H1 (cell line): ENCODE data around the gene VRK2. TPM values are rescaled to one million over a fixed set of nuclear protein-coding genes. Genes with fewer than 3 reads are reported as not detected.

ENCODE experiments used
- CTCF ChIA-PET: fragments of 300-600 bp; sonication (Branson Sonifier 250); formaldehyde crosslinking; loops from one replicate; lab custom pipeline; 2021; ENCODE audit not compliant: partially characterized antibody; lab: Charles Lee
- POLR2A ChIA-PET: fragments of 300-600 bp; sonication (Branson Sonifier 250); formaldehyde crosslinking; loops from one replicate; lab custom pipeline; 2021; ENCODE audit warnings: inconsistent platforms; ENCODE audit not compliant: partially characterized antibody; lab: Charles Lee
- DNase-seq, 2 experiments: peaks; one replicate each; pipeline versions ENCODE4 v3.0.0 to v3.0.0-alpha.2; 2010 to 2022; ENCODE audit warnings: low spot score in 2 of 2, low read depth in 1 of 2, mixed read lengths in 1 of 2
- FAIRE-seq: peaks from 2 replicates; lab custom pipeline; 2011; peaks lifted over from hg19 to GRCh38; lab: Jason Lieb, UNC
- H2AFZ ChIP-seq: 2 replicates; pipeline ENCODE4 v1.8.1; 2012; ENCODE audit warnings: low read length, inconsistent platforms
- H2AK5ac ChIP-seq: 2 replicates; pipeline ENCODE4 v1.6.1; 2013; ENCODE audit warnings: low read depth, low read length
- H2BK120ac ChIP-seq: replicated peaks from 2 replicates; pipeline ENCODE3; 2013; ENCODE audit warnings: low read depth, low read length, inconsistent platforms
- H2BK12ac ChIP-seq: 2 replicates; pipeline ENCODE4 v1.6.1; 2013; ENCODE audit warnings: low read depth, low read length
- H2BK15ac ChIP-seq: 2 replicates; pipeline ENCODE4 v1.6.1; 2013; ENCODE audit warnings: low read length
- H2BK20ac ChIP-seq: 2 replicates; pipeline ENCODE4 v1.6.1; 2013; ENCODE audit warnings: low read length
- H2BK5ac ChIP-seq: 2 replicates; pipeline ENCODE4 v1.6.1; 2013; ENCODE audit warnings: low read depth, low read length
- H3K14ac ChIP-seq: 2 replicates; pipeline ENCODE4 v1.6.1; 2013; ENCODE audit warnings: inconsistent platforms; ENCODE audit not compliant: insufficient read length
- H3K18ac ChIP-seq: 2 replicates; pipeline ENCODE4 v1.6.1; 2013; ENCODE audit warnings: low read length; ENCODE audit errors: extremely low read depth
- H3K23ac ChIP-seq: 2 replicates; pipeline ENCODE4 v1.6.1; 2013; ENCODE audit warnings: inconsistent platforms; ENCODE audit not compliant: insufficient read length
- H3K23me2 ChIP-seq: 2 replicates; pipeline ENCODE4 v1.6.1; 2013; ENCODE audit warnings: low read depth, low read length
- H3K27ac ChIP-seq: 2 replicates; pipeline ENCODE4 v1.6.1; 2011; ENCODE audit warnings: low read depth, low read length, inconsistent platforms
- H3K27me3 ChIP-seq, 4 experiments: replicated peaks in 1 of 4; 1 replicate in 1 of 4; 2 replicates in 3 of 4; pipeline versions ENCODE4 v1.6.1 to v1.8.1; 2011 to 2013; ENCODE audit warnings: low read length in 3 of 4, mild to moderate bottlenecking in 3 of 4, inconsistent platforms in 2 of 4, mixed read lengths in 2 of 4, moderate library complexity in 1 of 4; ENCODE audit not compliant: control insufficient read depth in 3 of 4, insufficient read depth in 3 of 4; ENCODE audit errors: extremely low read depth in 1 of 4
- H3K36me3 ChIP-seq, 4 experiments: 2 replicates each; pipeline versions ENCODE4 v1.6.1 to v1.8.1; 2011 to 2013; ENCODE audit warnings: mild to moderate bottlenecking in 4 of 4, low read length in 3 of 4, moderate library complexity in 2 of 4, control low read depth in 1 of 4, inconsistent platforms in 1 of 4; ENCODE audit not compliant: insufficient read depth in 4 of 4, control insufficient read depth in 2 of 4
- H3K4ac ChIP-seq: replicated peaks from 2 replicates; pipeline ENCODE3; 2013; ENCODE audit warnings: low read length, low read depth, mixed read lengths, inconsistent platforms; ENCODE audit not compliant: insufficient read length
- H3K4me1 ChIP-seq, 4 experiments: replicated peaks in 1 of 4; 1 replicate in 1 of 4; 2 replicates in 3 of 4; pipeline versions ENCODE4 v1.6.1 to v1.8.1; 2011 to 2013; ENCODE audit warnings: low read length in 3 of 4, inconsistent platforms in 2 of 4, mixed read lengths in 1 of 4; ENCODE audit not compliant: insufficient read depth in 4 of 4, control insufficient read depth in 3 of 4
- H3K4me2 ChIP-seq, 2 experiments: 2 replicates each; pipeline versions ENCODE4 v1.6.1 to v1.8.1; 2011 to 2013; ENCODE audit warnings: low read depth in 2 of 2, low read length in 2 of 2, control low read depth in 1 of 2, inconsistent platforms in 1 of 2, mild to moderate bottlenecking in 1 of 2; ENCODE audit not compliant: insufficient read depth in 1 of 2
- H3K4me3 ChIP-seq, 4 experiments: fragments of 200-600, 300-600 bp in 1 of 4; sonication (generic), shearing (Covaris generic), sonication (Bioruptor Twin) in 1 of 4; 2 replicates each; pipeline versions ENCODE4 v1.5.1 to v1.8.1; 2011 to 2016; ENCODE audit warnings: low read length in 4 of 4, low read depth in 3 of 4, control low read depth in 2 of 4, inconsistent platforms in 2 of 4, mild to moderate bottlenecking in 2 of 4, mixed read lengths in 1 of 4, moderate library complexity in 1 of 4; ENCODE audit not compliant: insufficient read depth in 2 of 4; ENCODE audit errors: extremely low read depth in 1 of 4
- H3K56ac ChIP-seq: replicated peaks from 2 replicates; pipeline ENCODE3; 2013; ENCODE audit warnings: low read depth, mild to moderate bottlenecking, mixed read lengths, low read length, inconsistent platforms; ENCODE audit not compliant: insufficient read length
- H3K79me1 ChIP-seq: 2 replicates; pipeline ENCODE4 v1.6.1; 2013; ENCODE audit warnings: low read depth, low read length, control low read depth
- H3K79me2 ChIP-seq, 2 experiments: 2 replicates each; pipeline versions ENCODE4 v1.6.1 to v1.8.1; 2012 to 2013; ENCODE audit warnings: low read length in 2 of 2, mild to moderate bottlenecking in 2 of 2, inconsistent platforms in 1 of 2; ENCODE audit not compliant: insufficient read depth in 2 of 2, control insufficient read depth in 1 of 2
- H3K9ac ChIP-seq, 4 experiments: replicated peaks in 1 of 4; 1 replicate in 1 of 4; 2 replicates in 3 of 4; pipeline versions ENCODE4 v1.6.1 to v1.8.1; 2011 to 2013; ENCODE audit warnings: low read depth in 3 of 4, low read length in 3 of 4, control low read depth in 2 of 4, mild to moderate bottlenecking in 2 of 4, moderate library complexity in 2 of 4, inconsistent platforms in 1 of 4; ENCODE audit errors: extremely low read depth in 1 of 4
- H3K9me3 ChIP-seq, 2 experiments: 2 replicates each; pipeline versions ENCODE4 v1.6.1 to v1.8.1; 2012 to 2013; ENCODE audit warnings: mild to moderate bottlenecking in 2 of 2, moderate library complexity in 2 of 2, control low read depth in 1 of 2, inconsistent platforms in 1 of 2, low read depth in 1 of 2, low read length in 1 of 2, mixed read lengths in 1 of 2; ENCODE audit not compliant: insufficient read depth in 2 of 2
- H4K20me1 ChIP-seq, 2 experiments: replicated peaks in 1 of 2; 2 replicates each; pipeline versions ENCODE3 to v1.8.1; 2011 to 2013; ENCODE audit warnings: inconsistent platforms in 2 of 2, low read length in 2 of 2, mild to moderate bottlenecking in 1 of 2; ENCODE audit not compliant: insufficient read depth in 2 of 2, control insufficient read depth in 1 of 2
- H4K5ac ChIP-seq: 2 replicates; pipeline ENCODE4 v1.6.1; 2013; ENCODE audit warnings: low read length, low read depth, mixed read lengths, inconsistent platforms; ENCODE audit not compliant: insufficient read length
- H4K8ac ChIP-seq: 2 replicates; pipeline ENCODE4 v1.8.0; 2013; ENCODE audit warnings: mild to moderate bottlenecking, moderate library complexity, low read length, inconsistent platforms; ENCODE audit not compliant: insufficient read depth; ENCODE audit errors: extremely low read depth
- H4K91ac ChIP-seq: replicated peaks from 2 replicates; pipeline ENCODE3; 2013; ENCODE audit warnings: low read length, mixed read lengths, inconsistent platforms; ENCODE audit not compliant: insufficient read length
- BRCA1 ChIP-seq: IDR thresholded peaks from 2 replicates; pipeline ENCODE4 v1.6.1; 2012; ENCODE audit warnings: low read depth, low read length, improper control_type of control experiment
- SP2 ChIP-seq: IDR thresholded peaks from 2 replicates; pipeline ENCODE4 v1.6.1; 2012; ENCODE audit warnings: mild to moderate bottlenecking, low read length, inconsistent platforms
- WGBS, 2 experiments: shearing (Covaris generic) in 1 of 2; methylation state at CpG; one replicate each; pipeline versions ENCODE4 v1.1.6 to v1.1.7; 2013 to 2015; ENCODE audit warnings: low lambda C conversion rate in 2 of 2, mixed read lengths in 2 of 2, inconsistent platforms in 1 of 2, low coverage in 1 of 2, missing lambda C conversion rate in 1 of 2; ENCODE audit not compliant: insufficient replicate concordance in 2 of 2, insufficient coverage in 1 of 2, insufficient read length in 1 of 2; ENCODE audit errors: extremely low coverage in 1 of 2, missing lambda C conversion rate in 1 of 2; 5-methylcytosine and 5-hydroxymethylcytosine counted together
- polyA plus RNA-seq, 7 experiments: library from polyadenylated mRNA; depleted of rRNA in 3 of 7; stranded (reverse) in 5 of 7; unstranded in 2 of 7; fragments of >200 nt in 5 of 7; fragments of 200-250 nt in 2 of 7; gene quantifications; 1 replicate in 5 of 7; 2 replicates in 1 of 7; 4 replicates in 1 of 7; pipeline versions ENCODE4 v1.2.1 to v1.2.3, GENCODE V29; 2011 to 2013; ENCODE audit warnings: missing spikeins in 2 of 7, mixed read lengths in 2 of 7
- total RNA-seq: library from RNA; stranded (reverse); fragmentation: NEBNext Ultra II Directional; extraction: Animal tissue kit (Norgen Biotek cat#: 25700); gene quantifications from 2 replicates; pipeline ENCODE4 v1.2.1, GENCODE V29; 2021

VRK2 gene
- total and polyA plus RNA-seq, 2 of the 8 experiments (the other 6 are each of a cell fraction or from before 2014, with no cell fraction given), result 7.6 to 27.8 TPM

DNA sequence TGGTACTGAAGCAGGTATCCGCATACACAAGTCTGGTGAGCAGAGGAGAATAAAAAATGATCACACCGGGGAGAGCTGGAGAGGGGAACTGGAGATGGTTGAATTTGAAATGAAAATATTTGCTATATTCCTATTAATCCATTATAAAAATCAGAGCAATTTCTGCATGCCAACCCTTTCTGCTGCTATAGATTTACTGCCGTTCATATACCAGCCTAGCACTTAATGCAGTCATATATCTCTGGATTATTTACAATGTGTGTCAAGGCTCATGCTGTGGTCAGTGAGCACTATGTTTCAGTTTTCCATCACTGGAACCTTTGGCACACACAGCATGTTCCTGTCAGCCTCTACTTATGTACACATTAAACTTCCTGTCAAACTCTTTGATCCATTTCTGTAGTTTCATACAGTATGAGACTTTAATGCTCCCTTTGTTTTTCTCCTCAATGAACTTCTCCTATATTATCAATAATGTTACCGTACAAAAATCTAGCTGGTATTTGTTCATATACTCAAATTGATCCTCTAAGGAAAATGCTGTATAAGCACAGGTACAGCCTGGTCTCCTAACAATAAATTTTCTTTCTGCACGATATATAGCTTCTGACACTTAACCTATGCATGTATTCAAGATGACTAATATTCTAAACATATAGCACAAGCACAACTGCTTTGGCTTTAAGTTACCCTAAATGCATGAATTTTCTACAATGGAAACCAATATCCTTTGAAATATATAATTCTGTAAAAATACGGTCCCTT lies 157.8 kb downstream of the VRK2 start:
- no peak overlapping the region for H2BK120ac ChIP-seq
- no peak overlapping the region for H4K91ac ChIP-seq
- no peaks in the 10 kb centered on the region for H4K20me1 ChIP-seq
- DNase-seq (no peak), FAIRE-seq (no peak)
- H3K14ac ChIP-seq, result no peak overlapping the region
- no peak overlapping the region for H4K8ac ChIP-seq
- H2BK15ac ChIP-seq, result no peak overlapping the region
- POLR2A ChIA-PET, result no interaction called here
- H3K79me2 ChIP-seq, result peaks cover 0 to 19% of the 10 kb centered on the region in 2 experiments; a peak in 1 of 4 replicates
- no peak overlapping the region for H3K4ac ChIP-seq
- 90% methylated on average over 6 of the region's 6 CpGs; no CpG with 5 or more reads in 1 of the 2 experiments for WGBS, 2 experiments
- no peak overlapping the region for H2BK5ac ChIP-seq
- H3K4me3 ChIP-seq, result no peak overlapping the region
- TF ChIP-seq SP2, result no peak
- TF ChIP-seq BRCA1, result no peak
- H3K23me2 ChIP-seq, result no peaks in the 10 kb centered on the region
- CTCF ChIA-PET, result no interaction called here
- no peak overlapping the region for H4K5ac ChIP-seq
- H2BK12ac ChIP-seq, result no peak overlapping the region
- no peaks in the 10 kb centered on the region for H3K27me3 ChIP-seq
- no peak overlapping the region for H3K56ac ChIP-seq
- H3K9me3 ChIP-seq, result no peaks in the 10 kb centered on the region
- H3K27ac ChIP-seq, result no peak overlapping the region
- no peak overlapping the region for H2BK20ac ChIP-seq
- no peak overlapping the region for H3K23ac ChIP-seq
- H2AK5ac ChIP-seq, result no peak overlapping the region
- peaks cover 0 to 33% (median 6%) of the 10 kb centered on the region in 4 experiments; a peak in 4 of 8 replicates for H3K36me3 ChIP-seq
- no peak overlapping the region for H2AFZ ChIP-seq
- no peak overlapping the region for H3K9ac ChIP-seq
- no peak overlapping the region for H3K4me2 ChIP-seq
- H3K79me1 ChIP-seq, result no peaks in the 10 kb centered on the region
- peaks cover 7 to 16% (median 11%) of the 10 kb centered on the region in 4 experiments for H3K4me1 ChIP-seq
- no peak overlapping the region for H3K18ac ChIP-seq
